GM18505 (cell line): ENCODE measurements around the gene MYLIP.
"Not testable (repeated sequence)": the region's sequence is repeated elsewhere in the genome, so short reads cannot be mapped to it uniquely, and the experiment has no call there.

Experiments used
- ATAC-seq: cut with Tn5 transposase; IDR thresholded peaks from one replicate; pipeline ENCODE4 v1.9.1; 2021; ENCODE audit not compliant: unreplicated experiment
- POLR2A ChIP-seq: IDR thresholded peaks from 4 replicates; pipeline ENCODE4 v1.6.1; 2011; ENCODE audit warnings: borderline replicate concordance; ENCODE audit not compliant: insufficient read depth, insufficient read length; ENCODE audit errors: extremely low read depth

Gene MYLIP

DNA sequence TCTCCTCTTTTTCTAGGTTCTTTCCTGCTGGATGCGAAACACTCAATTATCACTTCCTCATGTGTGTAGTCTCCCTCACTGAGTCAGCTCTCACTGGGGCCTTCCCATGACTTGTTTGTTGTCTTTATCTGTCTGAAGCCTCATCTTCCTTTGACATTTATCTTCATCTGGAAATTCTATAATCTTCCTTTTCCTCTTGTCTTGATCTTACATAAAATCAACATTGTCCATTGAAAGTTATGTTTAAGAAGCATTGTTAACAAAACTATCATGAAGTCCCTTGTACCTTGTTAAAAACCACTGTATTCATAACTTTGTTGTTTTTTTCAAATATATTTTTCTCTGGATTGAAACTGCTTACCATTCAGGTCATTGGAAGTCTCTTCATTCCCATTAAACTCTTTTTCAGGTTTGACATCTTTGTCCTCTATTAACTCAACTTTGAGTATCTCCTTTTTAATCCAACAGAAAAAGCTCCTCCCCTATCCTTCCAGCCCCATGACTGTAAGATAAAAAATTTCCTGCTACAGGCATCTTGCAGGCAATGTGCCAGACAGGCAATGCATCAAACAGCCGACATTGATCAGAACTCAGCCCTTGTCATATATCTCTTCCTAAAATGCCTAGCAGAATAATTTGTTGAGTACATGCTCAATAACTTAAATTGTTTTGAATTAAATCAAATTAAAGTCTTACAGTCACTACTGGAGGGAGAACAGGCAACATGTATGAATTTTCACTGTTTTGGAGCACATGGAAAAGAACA is 34.8 kb downstream of the MYLIP start:
- TF ChIP-seq POLR2A, result no peak
- no peak for ATAC-seq

DNA sequence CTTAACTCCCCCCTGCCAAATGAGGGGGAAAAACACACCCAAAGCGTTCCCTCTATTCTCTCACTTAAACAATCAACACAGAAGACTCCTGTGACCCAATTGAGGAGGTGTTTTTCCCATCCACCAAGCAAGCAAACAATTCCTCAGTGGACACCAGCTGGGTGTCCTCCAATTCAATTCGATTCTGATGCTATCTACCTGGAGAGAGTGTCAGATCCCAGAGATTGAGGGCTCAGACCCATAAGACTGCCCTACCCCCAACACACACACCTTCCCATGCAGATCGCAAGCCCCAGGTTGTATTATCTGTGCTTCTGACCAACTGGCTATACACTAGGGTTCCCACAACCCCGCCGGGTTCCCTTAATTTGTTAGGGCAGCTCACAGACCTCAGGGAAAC is 36.8 kb downstream of the MYLIP start:
- no peak for ATAC-seq
- TF ChIP-seq POLR2A, result no peak

DNA sequence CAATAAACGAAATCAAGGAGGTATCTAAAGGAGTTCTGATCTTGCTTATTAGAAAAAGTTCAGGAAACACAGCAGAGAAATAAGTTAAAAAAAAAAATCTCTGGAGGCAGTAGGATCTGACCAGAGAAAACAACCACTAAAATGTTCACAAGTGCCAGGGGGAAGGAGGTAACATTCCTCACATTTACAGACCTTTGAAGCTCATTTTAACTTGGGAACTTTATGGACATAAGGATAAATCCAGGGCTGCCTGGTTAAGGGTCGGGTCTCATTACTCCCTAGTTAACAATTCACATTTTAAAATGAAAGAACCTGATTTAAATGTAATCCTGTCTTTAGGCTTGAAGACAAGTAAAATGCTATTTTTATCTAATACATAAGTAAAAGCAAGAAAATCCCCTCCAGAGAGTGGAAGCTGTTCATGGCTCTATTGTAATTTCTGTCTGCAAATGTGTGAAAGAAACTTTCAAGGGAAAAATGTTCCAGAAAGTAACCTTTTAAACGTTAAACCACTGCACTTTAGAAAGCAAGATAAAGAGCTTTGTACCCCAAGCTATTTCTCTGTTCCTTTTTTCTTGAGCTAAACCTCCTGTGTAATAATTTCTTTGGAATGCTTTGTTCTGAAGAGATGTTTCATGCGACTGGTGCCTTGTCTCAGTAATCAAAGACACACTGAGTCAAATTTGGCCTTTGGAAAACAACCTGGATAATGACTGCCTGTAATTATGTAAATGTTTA is 38.2 kb downstream of the MYLIP start:
- TF ChIP-seq POLR2A, result no peak
- no peak for ATAC-seq

DNA sequence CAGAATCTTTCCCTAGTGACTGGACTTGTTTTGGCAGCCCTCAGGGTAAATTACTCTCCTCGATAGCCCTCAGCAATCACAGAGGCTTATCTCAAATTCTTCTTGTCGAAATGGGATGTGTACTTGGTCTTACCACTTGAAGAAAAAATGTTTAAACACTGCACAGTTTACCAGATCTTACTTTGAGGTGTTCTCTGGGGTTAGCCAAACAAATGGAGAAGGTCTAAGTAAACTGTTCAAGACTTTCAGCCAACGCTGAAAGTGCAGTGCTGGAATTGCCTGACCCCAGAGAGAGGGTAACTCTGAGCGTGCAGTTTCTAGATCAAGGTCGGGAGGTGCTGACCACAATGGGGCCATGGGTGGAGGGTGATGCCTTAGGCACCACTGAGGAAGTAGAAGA is 39.2 kb downstream of the MYLIP start:
- TF ChIP-seq POLR2A, result no peak
- no peak for ATAC-seq

DNA sequence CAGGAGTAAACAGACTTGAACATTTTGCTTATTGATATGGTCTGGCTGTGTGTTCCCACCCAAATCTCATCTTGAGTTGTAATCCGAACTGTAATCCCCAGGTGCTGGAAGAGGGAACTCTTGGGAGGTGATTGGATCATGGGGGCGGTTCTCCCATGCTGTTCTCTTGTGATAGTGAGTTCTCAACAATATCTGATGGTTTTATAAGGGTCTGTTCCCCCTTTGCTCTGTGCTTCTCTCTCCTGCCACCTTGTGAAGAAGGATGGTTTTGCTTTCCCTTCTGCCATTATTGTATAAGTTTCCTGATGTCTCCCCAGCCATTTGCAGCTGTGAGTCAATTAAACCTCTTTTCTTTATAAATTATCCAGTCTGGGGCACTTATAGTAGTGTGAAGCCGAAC is 40.0 kb downstream of the MYLIP start:
- ATAC-seq, result no peak
- no peak for TF ChIP-seq POLR2A

DNA sequence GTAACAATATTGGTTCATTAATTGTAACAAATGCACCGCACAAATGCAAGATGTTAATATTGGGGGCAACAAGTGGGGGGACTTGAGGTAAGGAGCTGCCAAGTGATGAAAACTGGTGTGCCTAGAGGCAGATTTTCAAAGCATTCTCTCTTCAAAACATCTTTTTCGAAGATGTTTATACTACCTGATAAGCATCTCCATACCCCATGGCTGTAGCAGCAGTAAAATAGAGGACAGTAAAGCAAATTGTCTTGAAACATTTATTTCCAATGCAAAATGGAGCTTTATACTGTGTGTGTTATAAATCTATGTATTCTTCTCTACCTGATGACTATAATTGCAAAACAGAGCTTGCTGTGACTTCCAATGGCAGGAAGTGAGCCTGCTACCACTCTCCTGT is 42.5 kb downstream of the MYLIP start:
- no peak for ATAC-seq
- TF ChIP-seq POLR2A, result no peak

DNA sequence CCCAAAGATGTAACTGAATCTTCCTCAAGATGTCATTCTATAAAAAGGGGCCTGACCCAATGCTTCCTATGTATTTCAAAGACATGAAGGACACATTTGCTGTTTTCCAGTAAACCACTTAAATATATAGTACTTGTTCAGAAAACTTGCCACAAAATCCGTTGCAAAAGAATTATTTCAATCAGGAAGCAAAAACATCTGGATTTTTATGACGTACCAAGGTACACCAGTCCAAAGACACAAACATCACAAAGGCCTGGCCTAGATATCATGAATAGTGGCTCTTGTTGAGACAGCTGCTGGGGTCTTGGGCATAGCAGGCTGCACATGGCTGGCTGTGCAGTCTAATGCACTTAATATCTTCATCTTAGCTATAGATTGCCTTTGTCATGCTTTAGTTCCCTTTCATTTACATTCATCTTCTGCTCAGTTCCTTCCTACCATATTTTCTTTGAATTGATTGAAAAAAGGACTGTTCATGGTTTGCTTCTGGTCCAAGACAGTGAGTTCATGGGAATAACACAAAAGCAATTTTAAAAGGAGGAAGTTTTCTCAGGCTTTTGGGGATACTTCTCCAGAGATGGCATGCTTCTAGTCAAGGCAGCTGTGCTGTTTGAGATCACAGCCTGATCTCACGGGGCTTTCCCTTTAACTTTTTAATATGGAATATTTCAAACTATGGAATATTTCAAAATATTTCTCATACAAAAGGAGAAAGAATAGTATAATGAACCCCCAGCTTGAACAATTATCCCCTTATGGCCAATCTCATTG is 44.5 kb downstream of the MYLIP start:
- ATAC-seq, result no peak
- no peak for TF ChIP-seq POLR2A

DNA sequence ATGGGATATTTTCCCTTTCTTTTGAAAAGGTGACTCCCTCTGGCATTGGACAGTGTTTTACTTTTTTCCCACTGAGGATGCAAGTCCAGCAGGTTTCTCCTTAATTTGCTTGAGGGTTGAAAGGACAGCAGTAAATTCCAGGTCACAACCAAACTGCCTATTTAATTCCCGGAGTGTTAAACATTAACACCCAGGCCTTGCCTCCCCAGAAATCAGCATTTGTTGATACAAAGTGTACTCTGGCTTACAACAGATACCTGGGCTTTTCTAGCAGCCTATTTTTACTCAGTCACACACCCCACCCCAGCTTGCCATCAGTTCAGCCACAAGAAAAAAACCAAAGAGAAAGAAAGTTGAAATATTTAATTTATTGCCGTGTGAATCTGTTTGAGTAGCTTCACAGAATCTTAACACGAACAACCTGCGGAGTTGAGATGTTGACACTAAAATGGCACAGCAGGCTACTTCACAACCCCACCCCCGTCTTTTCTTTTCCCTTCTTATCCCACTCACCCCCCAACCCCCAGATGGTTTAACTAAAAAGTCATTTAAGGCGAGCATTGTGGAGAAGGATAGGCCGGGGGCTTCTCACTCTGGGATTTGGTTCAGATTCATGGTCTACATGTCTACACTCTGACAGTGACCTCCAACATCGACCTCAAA is 45.7 kb downstream of the MYLIP start:
- no peak for TF ChIP-seq POLR2A
- no peak for ATAC-seq

DNA sequence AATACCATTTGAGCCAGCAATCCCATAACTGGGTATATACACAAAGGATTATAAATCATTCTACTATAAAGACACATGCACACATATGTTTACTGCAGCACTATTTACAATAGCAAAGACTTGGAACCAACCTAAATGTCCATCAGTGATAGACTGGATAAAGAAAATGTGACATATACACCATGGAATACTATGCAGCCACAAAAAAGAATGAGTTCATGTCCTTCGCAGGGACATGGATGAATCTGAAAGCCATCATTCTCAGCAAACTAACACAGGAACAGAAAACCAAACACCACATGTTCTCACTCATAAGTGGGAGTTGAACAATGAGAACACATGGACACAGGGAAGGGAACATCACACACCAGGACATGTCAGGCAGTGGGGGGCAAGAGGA is 47.7 kb downstream of the MYLIP start:
- ATAC-seq, result not testable (repeated sequence)

DNA sequence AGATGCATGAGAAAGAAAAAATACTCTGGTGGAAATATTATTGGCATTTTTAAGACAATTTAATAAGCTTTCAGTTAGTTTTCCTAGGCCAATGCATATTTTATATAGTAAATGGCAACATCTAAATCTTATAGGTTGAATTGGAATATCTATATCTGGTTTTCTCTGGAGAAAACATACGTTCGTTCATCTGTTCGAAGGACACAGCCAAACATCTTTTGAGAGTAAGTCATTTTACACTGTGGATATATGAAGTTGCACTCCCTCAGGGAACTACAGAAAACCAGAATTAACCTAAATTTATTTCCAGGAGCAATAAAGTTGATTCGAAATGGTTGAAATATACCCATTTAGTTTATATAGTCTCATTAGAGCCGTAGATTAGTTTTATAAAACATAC is 49.0 kb downstream of the MYLIP start:
- TF ChIP-seq POLR2A, result no peak
- ATAC-seq, result no peak

DNA sequence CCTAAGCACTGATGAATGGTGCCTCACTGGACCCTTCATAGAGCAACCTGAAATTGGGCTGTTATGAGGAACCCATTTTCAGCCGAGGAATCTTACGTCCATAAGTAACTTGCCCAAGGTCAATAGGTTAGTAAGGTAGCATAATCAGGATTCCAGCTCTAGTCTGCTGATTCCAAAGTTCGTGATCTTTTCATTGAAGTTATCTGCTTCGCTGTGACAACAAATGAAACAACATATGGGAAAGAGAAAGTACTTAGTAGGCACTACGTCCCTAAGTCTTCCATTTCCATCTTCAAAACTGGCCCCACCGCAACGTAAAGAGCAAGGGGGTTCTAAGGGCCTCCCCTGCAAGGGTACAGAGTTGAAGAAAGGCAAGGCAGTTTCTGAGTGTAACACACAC is 49.5 kb downstream of the MYLIP start:
- TF ChIP-seq POLR2A, result no peak
- no peak for ATAC-seq

DNA sequence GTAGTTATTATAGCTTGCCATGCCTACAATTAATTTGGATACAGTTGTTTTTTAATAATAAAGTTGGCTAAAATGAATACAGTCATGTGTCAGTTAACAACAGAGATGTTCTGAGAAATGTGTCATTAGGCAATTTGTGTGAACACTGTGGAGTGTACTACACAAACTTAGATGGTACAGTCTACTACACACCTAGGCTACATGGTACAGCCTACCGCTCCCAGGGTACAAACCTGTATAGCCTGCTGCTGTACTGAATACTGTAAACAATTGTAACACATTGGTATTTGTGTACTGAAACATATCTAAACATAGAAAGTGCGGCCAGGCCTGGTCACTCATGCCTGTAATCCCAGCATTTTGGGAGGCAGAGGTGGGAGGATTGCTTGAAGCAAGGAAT is 50.2 kb downstream of the MYLIP start:
- no peak for ATAC-seq
- no peak for TF ChIP-seq POLR2A

DNA sequence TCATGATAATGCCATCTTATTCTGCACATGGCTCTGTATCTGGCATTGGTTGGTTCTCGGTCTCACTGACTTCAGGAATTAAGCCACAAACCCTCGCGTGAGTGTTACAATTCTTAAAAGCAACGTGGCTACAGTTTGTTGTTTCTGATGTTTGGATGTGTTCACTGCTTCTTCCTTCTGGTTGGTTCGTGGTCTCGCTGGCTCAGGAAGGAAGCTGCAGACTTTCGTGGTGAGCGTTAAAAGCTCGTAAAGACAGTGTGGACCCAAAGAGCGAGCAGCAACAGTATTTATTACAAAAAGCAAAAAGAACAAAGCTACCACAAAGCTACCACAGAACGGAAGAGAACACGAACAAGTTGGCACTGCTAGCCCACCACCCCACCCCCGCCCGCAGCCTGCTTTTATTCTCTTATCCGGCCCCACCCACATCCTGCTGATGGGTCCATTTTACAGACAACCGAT is 51.1 kb downstream of the MYLIP start:
- ATAC-seq, result no peak

More for the DNA sequence above, 51.1 kb downstream of the MYLIP start:
- no peak for TF ChIP-seq POLR2A
